Measurements from ENCODE around the gene RAD51B.

The RAD51B gene

DNA sequence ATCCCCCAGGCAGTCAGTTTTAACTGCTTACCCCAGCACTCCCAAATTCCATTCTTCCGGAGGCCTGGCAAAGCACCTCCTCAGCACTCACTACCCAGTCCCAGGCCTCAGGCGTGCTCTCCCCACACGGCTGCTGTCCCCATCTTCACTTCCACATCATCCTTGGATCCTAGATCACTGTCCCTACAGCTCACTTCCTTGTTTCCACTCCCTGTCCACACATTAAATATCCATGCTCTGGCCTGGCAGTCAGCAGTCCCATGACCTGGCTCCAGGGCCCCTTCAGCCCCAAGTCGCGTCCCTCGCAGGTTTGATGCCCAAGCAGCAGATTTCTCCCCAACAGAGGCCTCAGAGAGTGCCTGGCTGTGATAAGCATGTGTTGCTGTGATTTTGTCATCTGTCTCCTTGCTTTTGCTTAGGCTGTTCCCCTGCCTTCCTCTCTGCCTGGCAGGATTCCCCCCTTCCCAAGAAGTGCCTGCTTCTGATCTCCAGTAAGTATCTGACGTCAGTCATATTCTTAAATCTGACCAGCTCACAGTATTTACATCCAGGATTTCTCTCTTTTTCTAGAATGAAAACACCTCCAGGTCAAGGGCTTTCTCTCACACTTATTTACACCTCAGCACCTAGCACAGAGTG, 731.6 kb downstream of the RAD51B start:
- no peak for DNase-seq

GRCh38 chr14:68552075-68552474, 732.5 kb downstream of the RAD51B start:
- no peak for DNase-seq

DNA sequence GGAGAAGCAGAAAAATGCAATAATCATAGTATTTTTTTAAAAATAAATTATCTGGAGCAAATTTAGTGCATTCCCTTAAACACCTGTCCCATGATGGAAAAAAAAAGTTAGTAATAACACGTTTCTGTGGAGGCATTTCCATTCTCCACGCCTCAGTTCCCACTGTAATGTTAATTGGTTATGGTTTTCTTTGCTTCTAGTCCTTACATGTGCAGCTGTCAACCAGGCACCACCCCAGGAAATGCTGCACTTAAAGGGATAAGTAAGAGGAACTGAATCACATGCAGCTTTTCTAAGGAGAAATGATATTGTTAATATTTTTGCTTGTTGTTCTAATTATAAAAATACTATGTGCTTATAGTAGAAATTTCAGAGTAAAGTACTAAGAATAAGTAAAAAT, 733.0 kb downstream of the RAD51B start:
- no peak for DNase-seq

GRCh38 chr14:68553311-68553710, 733.7 kb downstream of the RAD51B start:
- no peak for DNase-seq

GRCh38 chr14:68554231-68554630, 734.7 kb downstream of the RAD51B start:
- DNase-seq = no peak

- no peak for DNase-seq
Measured at GRCh38 chr14:68556253-68556652, 736.7 kb downstream of the RAD51B start.

GRCh38 chr14:68557648-68558047, 738.1 kb downstream of the RAD51B start:
- DNase-seq = no peak

- no peak for DNase-seq
Measured at GRCh38 chr14:68558096-68558495, 738.5 kb downstream of the RAD51B start.

- DNase-seq = no peak
Measured at GRCh38 chr14:68559949-68560348, 740.4 kb downstream of the RAD51B start.

DNA sequence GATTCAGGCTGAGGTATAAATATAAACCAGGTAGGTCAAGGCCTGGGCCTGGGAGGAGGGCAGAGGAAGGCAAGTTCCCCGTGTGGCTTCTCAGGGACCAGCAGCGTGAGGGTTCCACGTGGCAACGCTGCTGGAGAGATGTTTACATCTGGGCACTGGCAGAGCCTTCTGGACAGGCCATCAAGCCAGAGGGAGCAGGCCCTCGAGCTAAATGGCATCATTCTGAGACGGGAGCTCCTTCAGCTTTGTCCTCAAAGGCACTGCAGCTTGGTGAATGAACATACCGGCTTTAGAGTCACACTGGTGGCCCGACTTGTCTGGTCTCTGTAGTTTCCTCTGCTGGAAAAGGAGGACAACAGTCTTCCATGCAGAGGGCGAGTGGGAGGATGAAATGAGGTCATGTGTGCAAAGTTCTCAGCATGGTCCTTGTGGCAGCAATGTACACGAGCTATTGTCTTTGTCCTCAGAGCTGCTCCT, 742.0 kb downstream of the RAD51B start:
- no peak for DNase-seq

DNA sequence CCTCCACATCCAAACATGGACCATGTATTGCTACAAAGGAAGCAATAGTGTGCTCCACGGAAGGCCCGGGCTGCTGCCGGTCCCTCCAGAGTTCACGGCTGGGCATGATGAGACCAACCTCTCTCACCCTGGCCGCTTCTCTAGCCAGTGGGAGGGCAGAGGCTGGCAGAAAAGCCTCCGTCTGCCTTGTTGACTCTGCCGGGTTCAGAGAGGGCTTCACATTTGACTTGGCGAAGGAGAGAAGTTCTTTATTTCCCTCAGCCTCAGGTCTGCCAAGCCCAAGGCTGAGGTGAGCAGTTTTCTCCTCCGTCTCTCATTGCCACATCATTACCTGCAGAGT, 743.3 kb downstream of the RAD51B start:
- no peak for DNase-seq

DNA sequence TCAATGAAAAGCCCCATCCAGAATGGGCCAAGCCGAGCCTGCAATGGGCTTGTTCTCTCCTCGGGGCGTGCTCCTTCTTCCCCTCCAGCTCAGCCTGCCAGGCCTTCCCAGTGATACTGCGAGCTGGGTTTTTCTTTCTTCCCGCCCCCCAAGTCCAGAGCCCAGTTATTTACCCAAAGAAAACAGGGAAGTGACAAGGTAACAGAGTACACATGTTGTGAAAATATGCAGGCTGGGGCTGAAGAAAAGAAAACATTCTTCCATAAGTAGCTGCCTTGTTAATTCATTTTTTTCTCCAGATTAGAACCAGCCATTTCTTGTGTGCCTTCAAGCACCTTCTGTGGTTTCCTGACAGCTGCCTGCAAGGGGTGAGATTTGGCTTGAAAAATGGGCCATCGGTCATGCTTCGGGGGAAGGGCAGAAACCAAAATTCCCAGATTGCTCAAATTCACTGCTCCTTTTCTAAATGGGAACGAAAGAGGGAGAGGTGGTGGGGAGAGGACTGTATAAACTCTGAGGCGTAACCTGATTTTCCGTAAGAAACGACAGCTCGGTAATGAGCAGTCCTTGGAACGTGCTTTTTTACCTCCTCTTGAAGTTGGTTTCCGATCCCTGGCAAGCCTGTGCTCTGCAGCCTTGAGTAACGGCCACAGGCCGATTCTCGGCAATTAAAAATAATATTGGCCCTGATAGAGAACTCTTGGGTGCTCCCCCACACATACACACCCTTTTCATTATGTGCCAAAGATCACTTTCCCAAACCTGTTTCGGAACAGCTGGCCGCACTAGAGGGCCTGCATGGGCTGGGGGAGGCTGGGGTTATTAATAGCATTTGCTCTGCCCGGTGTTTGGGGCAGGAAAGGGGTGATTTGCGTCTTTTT, 743.9 kb downstream of the RAD51B start:
- no peak for DNase-seq

DNA sequence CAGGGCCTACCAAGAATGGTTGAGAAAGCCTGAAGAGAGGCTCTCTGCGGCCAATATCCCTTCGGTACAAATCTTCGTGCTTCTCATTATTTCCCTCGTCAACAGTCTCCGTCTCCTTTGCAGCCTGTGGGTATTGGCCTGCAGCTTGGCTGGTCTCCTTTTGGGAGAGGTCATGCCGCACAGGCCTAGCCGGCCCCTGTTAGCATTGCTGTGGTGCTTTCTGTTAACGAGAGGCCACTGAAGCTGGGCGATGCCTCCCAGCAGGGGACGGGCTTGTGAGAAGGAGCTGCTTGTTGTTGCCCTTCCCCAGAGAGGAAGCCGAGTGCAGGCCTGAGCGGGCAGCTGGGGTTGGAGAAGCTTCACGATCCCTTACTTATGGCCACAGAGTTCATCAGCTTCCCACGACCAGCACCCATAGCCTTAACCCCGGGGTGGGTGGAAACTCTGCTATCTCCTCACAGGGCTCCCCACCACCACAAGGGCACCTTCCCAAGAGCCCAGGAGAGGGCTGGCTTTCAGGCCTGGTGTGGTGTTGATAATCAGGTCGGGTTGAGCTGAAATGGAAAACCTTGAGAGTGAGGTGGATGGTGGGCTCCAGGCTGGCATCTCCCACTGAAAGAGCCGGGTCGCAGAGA, 744.7 kb downstream of the RAD51B start:
- DNase-seq = no peak

DNA sequence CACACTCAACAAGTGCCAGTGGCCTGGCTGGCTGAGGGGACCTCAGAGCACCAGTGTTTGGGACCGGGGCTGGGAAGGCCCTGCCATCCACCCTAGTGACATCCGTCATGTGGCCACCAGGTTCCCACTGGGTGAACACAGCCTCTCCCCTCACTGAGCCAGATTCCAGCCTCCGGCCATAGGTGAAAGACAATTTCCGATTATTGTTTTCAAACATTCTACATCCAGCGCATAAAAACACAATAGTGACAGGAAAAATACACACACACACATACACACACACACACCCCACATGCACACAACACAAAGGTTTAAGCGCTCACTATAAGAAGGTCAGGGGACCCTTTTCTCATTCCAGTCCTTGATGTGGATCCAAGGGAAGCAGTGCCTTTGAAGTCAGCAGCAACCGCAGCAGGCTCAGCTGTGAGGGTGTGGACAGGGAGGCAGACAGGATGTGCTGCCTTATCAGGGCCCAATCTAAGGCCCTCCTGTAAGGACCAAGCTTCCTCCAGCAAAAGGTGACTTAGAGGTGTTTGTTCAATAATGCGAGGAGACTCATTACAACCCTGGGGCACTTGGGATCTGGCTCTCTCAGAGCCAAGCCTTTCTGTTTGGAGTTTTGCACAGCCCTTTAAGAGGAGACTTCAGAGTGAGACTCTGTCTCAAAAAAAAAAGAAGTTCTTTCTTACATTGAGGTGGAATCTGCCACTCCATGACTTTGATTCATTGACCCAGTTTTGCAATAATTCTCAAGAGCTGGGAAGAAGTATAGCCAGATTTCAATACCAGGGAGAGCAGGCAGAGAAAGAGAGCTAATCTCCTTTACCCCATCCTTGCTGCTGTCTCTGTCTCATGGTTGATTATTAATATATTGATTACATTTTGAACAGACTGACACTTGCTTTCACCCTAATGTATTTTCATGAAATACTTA, 745.5 kb downstream of the RAD51B start:
- DNase-seq = no peak

DNA sequence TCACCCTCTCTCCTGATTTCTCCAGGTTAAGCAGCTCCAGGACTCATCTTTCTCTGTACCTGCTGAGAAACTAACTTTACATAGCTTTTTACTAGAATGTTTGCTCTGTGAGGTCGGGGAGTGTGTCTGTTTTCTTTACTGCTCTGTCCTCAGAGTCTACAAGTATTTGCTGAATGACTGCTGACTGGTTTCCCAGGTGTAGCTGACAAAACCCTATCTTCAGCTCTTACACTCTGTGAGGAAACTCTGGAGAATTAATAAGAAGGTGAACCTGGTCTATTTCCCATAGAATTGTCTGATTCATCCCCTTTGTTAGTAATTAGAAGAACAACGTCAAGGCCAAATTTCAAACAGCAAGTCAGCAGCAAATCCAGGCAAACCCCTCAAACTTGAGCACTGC, 746.5 kb downstream of the RAD51B start:
- DNase-seq = no peak

GRCh38 chr14:68568907-68569897, 749.6 kb downstream of the RAD51B start:
- no peak for DNase-seq

DNA sequence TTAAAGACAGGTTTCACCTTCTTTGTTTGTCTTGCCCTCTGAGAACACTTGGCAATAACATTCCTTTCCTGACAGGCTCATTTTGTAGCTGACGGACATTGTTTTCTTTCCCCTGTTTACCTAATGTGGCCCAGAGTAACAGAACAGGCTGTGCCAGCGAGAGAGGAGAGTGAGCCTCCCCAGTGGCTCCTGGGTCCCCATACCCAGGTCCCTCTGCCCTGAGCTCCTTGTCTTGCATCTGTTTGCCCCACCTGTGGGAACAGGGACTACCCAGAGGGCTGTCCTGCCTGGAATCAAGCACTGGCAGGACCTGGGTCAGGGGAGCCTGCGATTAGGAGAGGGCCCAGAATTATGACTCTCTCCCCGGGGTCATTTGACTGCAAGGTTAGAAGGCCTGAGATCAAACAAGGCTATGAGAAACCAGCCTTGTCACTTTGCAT, 750.4 kb downstream of the RAD51B start:
- no peak for DNase-seq

DNA sequence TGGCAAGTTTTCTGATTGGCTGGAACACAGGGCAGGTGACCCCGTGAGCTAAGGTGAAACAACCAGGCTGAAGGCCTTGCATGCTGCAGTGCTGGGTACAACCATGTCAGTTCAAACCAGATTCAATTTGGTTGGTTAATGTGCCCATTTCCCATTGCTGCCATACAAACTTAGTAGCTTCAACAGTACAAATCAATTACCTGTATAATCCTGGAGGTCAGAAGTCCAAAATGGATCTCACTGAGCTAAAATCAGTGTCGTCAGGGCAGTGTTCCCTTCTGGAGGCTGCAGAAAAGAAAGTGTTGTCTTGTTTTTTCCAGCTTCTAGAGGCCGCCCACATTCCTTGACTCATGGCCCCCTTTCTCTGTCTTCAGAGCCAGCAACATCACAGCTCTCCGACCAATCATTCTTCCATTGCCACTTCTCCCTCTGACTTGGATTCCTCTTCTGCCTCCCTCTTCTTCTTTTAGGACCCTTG, 751.6 kb downstream of the RAD51B start:
- no peak for DNase-seq

GRCh38 chr14:68571928-68572525, 752.4 kb downstream of the RAD51B start:
- DNase-seq = no peak

DNA sequence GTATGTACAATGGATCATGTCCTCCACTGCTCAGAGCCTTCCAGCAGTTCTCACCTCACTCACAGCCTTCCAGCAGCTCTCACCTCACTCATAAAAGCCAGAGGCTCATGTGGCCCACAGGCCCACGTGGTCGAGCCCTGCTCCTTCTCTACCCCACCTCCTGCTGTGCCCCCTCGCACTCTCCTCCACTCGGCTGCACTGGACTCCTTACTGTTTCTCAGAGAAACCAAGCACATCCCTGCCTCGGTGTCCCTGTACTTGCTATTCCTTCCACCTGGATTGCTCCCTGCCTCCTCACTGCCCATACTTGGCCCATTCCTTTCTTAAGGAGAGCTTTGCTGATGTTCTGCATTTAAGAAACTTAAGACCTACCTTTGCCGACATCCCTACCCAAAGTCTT, 753.5 kb downstream of the RAD51B start:
- no peak for DNase-seq

- DNase-seq = no peak
Measured at GRCh38 chr14:68573722-68574121, 754.1 kb downstream of the RAD51B start.

Measured in NCI-H2029 treated with DMSO at 0.1 percent for 48 hours (cell line).